ENCODE measurements around the gene SYNDIG1L.

- TF ChIP-seq CTCF (IDR thresholded peaks at IDR 0.05; ENCODE audit: control extremely low read depth in 1 of 3, insufficient read depth in 1 of 3, low read depth in 1 of 3, low read length in 3 of 3), result no peak
- no peak for TF ChIP-seq CHD2 (IDR thresholded peaks at IDR 0.05; ENCODE audit: low read length)
- no peak for TF ChIP-seq TCF12 (IDR thresholded peaks at IDR 0.05; ENCODE audit: low read depth, low read length)
- TF ChIP-seq TAF1 (IDR thresholded peaks at IDR 0.05; ENCODE audit: low read depth, low read length), result no peak
- no peak for TF ChIP-seq SP1 (IDR thresholded peaks at IDR 0.05; ENCODE audit: low read depth, low read length)
These were observed 22.2 kb downstream of the SYNDIG1L start for GRCh38 chr14:74403619-74404417.

Measured in H1 (cell line).